HEK293 (cell line): ENCODE data around the gene BMPR2.

ENCODE experiments used
- CTCF ChIA-PET: fragments of 350-600 bp; formaldehyde crosslinking; extraction: SDS; loops from one replicate; lab custom pipeline; 2021; ENCODE audit warnings: antibody characterized with exemption; lab: Yijun Ruan, JAX
- POLR2A ChIA-PET: fragments of 300-600 bp; formaldehyde crosslinking; extraction: SDS; loops from one replicate; lab custom pipeline; 2020; ENCODE audit warnings: antibody characterized with exemption, inconsistent platforms; lab: Yijun Ruan, JAX
- H3K27ac ChIP-seq: fragments of 200-500 bp; sonication (Bioruptor generic); 2 replicates; pipeline ENCODE4 v1.5.1; 2014; ENCODE audit warnings: low read depth, low read length, control low read depth, inconsistent platforms; ENCODE audit errors: extremely low read depth
- H3K36me3 ChIP-seq, 2 experiments: fragments of 200-500 bp in 1 of 2; sonication (Bioruptor generic) in 1 of 2; 1 replicate in 1 of 2; 2 replicates in 1 of 2; pipeline ENCODE4 v1.5.1; 2014 to 2017; ENCODE audit warnings: inconsistent platforms in 2 of 2, low read length in 2 of 2; ENCODE audit not compliant: control insufficient read depth in 2 of 2, insufficient read depth in 1 of 2
- H3K4me1 ChIP-seq: fragments of 200-500 bp; sonication (Bioruptor generic); 2 replicates; pipeline ENCODE4 v1.5.1; 2014; ENCODE audit warnings: mild to moderate bottlenecking, low read length, inconsistent platforms; ENCODE audit not compliant: control insufficient read depth, insufficient read depth
- H3K4me3 ChIP-seq: 2 replicates; pipeline ENCODE4 v1.5.1; 2011; ENCODE audit warnings: low read depth, mild to moderate bottlenecking, control low read depth, low read length, moderate library complexity
- H3K9me3 ChIP-seq: fragments of 200-500 bp; sonication (Bioruptor generic); 2 replicates; pipeline ENCODE4 v1.5.1; 2014; ENCODE audit warnings: low read depth, low read length, inconsistent platforms; ENCODE audit not compliant: control insufficient read depth, insufficient read depth
- BCL11B ChIP-seq: fragments of 450-650 bp; formaldehyde crosslinking; IDR thresholded peaks from 2 replicates; pipeline ENCODE4 v1.5.1; 2016; ENCODE audit warnings: low read depth, missing biosample characterization, missing genetic modification characterization
- EGR2 ChIP-seq: fragments of 450-650 bp; formaldehyde crosslinking; IDR thresholded peaks from 2 replicates; pipeline ENCODE4 v1.5.1; 2016; ENCODE audit warnings: low read depth, missing biosample characterization, missing genetic modification characterization
- FEZF1 ChIP-seq: fragments of 450-650 bp; formaldehyde crosslinking; IDR thresholded peaks from 2 replicates; pipeline ENCODE4 v1.5.1; 2016; ENCODE audit warnings: missing biosample characterization, missing genetic modification characterization
- INSM2 ChIP-seq: fragments of 450-650 bp; formaldehyde crosslinking; IDR thresholded peaks from 2 replicates; pipeline ENCODE4 v1.5.1; 2016; ENCODE audit warnings: missing biosample characterization, missing genetic modification characterization
- KLF1 ChIP-seq: fragments of 450-650 bp; formaldehyde crosslinking; IDR thresholded peaks from 2 replicates; pipeline ENCODE4 v1.5.1; 2016; ENCODE audit warnings: missing biosample characterization, missing genetic modification characterization
- MZF1 ChIP-seq: fragments of 450-650 bp; formaldehyde crosslinking; IDR thresholded peaks from 2 replicates; pipeline ENCODE4 v1.5.1; 2017; ENCODE audit warnings: missing biosample characterization, missing genetic modification characterization, borderline replicate concordance
- OSR2 ChIP-seq: fragments of 450-650 bp; formaldehyde crosslinking; IDR thresholded peaks from 2 replicates; pipeline ENCODE4 v1.5.1; 2016; ENCODE audit warnings: missing biosample characterization, missing genetic modification characterization
- OVOL3 ChIP-seq: fragments of 450-650 bp; formaldehyde crosslinking; IDR thresholded peaks from 2 replicates; pipeline ENCODE4 v1.5.1; 2016; ENCODE audit warnings: missing biosample characterization, missing genetic modification characterization
- PRDM6 ChIP-seq: fragments of 450-650 bp; formaldehyde crosslinking; IDR thresholded peaks from 2 replicates; pipeline ENCODE4 v1.5.1; 2017; ENCODE audit warnings: missing biosample characterization, missing genetic modification characterization
- SP3 ChIP-seq: fragments of 450-650 bp; formaldehyde crosslinking; IDR thresholded peaks from 2 replicates; pipeline ENCODE4 v1.5.1; 2016; ENCODE audit warnings: missing biosample characterization, missing genetic modification characterization
- ZBTB1 ChIP-seq: fragments of 450-650 bp; formaldehyde crosslinking; IDR thresholded peaks from 2 replicates; pipeline ENCODE4 v1.5.1; 2016; ENCODE audit warnings: missing biosample characterization, missing genetic modification characterization
- ZBTB48 ChIP-seq: fragments of 450-650 bp; formaldehyde crosslinking; IDR thresholded peaks from 2 replicates; pipeline ENCODE4 v1.5.1; 2016; ENCODE audit warnings: missing biosample characterization, missing genetic modification characterization
- ZBTB7A ChIP-seq: fragments of 450-650 bp; formaldehyde crosslinking; IDR thresholded peaks from 2 replicates; pipeline ENCODE4 v1.5.1; 2016; ENCODE audit warnings: low read depth, missing biosample characterization, missing genetic modification characterization
- ZEB2 ChIP-seq: fragments of 450-650 bp; formaldehyde crosslinking; IDR thresholded peaks from 2 replicates; pipeline ENCODE4 v1.5.1; 2016; ENCODE audit warnings: missing biosample characterization, missing genetic modification characterization
- ZNF148 ChIP-seq: fragments of 450-650 bp; formaldehyde crosslinking; IDR thresholded peaks from 2 replicates; pipeline ENCODE4 v1.5.0; 2017; ENCODE audit warnings: missing biosample characterization, missing genetic modification characterization, borderline replicate concordance
- ZNF155 ChIP-seq: fragments of 450-650 bp; formaldehyde crosslinking; IDR thresholded peaks from 2 replicates; pipeline ENCODE4 v1.5.1; 2016; ENCODE audit warnings: missing biosample characterization, missing genetic modification characterization
- ZNF2 ChIP-seq: fragments of 450-650 bp; formaldehyde crosslinking; IDR thresholded peaks from 2 replicates; pipeline ENCODE4 v1.5.1; 2016; ENCODE audit warnings: missing biosample characterization, missing genetic modification characterization
- ZNF211 ChIP-seq: fragments of 450-650 bp; formaldehyde crosslinking; IDR thresholded peaks from 2 replicates; pipeline ENCODE4 v1.5.1; 2016; ENCODE audit warnings: low read depth, missing biosample characterization, missing genetic modification characterization
- ZNF280C ChIP-seq: fragments of 450-650 bp; formaldehyde crosslinking; IDR thresholded peaks from 2 replicates; pipeline ENCODE4 v1.5.1; 2016; ENCODE audit warnings: missing biosample characterization, missing genetic modification characterization
- ZNF366 ChIP-seq: fragments of 450-650 bp; formaldehyde crosslinking; conservative IDR thresholded peaks from 2 replicates; pipeline ENCODE4 v1.5.1; 2016; ENCODE audit warnings: missing biosample characterization, missing genetic modification characterization
- ZNF529 ChIP-seq: fragments of 450-650 bp; formaldehyde crosslinking; IDR thresholded peaks from 2 replicates; pipeline ENCODE4 v1.5.1; 2017; ENCODE audit warnings: missing genetic modification characterization, missing biosample characterization; ENCODE audit not compliant: insufficient replicate concordance
- ZNF600 ChIP-seq: fragments of 450-650 bp; formaldehyde crosslinking; IDR thresholded peaks from 2 replicates; pipeline ENCODE4 v1.5.1; 2016; ENCODE audit warnings: missing biosample characterization, missing genetic modification characterization
- ZNF843 ChIP-seq: fragments of 450-650 bp; formaldehyde crosslinking; IDR thresholded peaks from 2 replicates; pipeline ENCODE4 v1.5.1; 2016; ENCODE audit warnings: missing biosample characterization, missing genetic modification characterization
- ZSCAN4 ChIP-seq: fragments of 450-650 bp; formaldehyde crosslinking; IDR thresholded peaks from 2 replicates; pipeline ENCODE4 v1.5.1; 2017; ENCODE audit warnings: missing biosample characterization, missing genetic modification characterization

Gene BMPR2

GRCh38 chr2:202541137-202541536, 165.0 kb downstream of the BMPR2 start:
- peaks cover 16% of the 10 kb centered on the region for H3K4me1 ChIP-seq
- ChIA-PET POLR2A (no interaction called here), CTCF (no interaction called here)
- no peak overlapping the region for H3K4me3 ChIP-seq
- H3K9me3 ChIP-seq: no peaks in the 10 kb centered on the region
- no peak for TF ChIP-seq EGR2 (tag by site-specific recombination)
- 0 out of 2 replicates have a peak, but pooled peaks have one; percentile 23 for TF ChIP-seq ZEB2 (tag by site-specific recombination)
- no peak for TF ChIP-seq ZSCAN4 (tag by site-specific recombination)
- no peak for TF ChIP-seq SP3
- no peak for TF ChIP-seq ZNF366 (tag by site-specific recombination)
- no peak for TF ChIP-seq KLF1
- TF ChIP-seq PRDM6 (tag by site-specific recombination): peak; percentile 50; the same call in 1 of the 2 replicates
- TF ChIP-seq ZBTB1 (tag by site-specific recombination): no peak
- no peak for TF ChIP-seq ZNF2 (tag by site-specific recombination)
- no peak for TF ChIP-seq ZNF529 (tag by site-specific recombination)
- TF ChIP-seq ZNF155 (tag by site-specific recombination): no peak
- no peak for TF ChIP-seq ZNF843
- peak; percentile 81 for TF ChIP-seq FEZF1 (tag by site-specific recombination)
- H3K36me3 ChIP-seq: peaks cover 0 to 8% of the 10 kb centered on the region in 2 experiments; a peak in 1 of 3 replicates
- no peak overlapping the region for H3K27ac ChIP-seq

- POLR2A ChIA-PET: no interaction called here
- Histone ChIP-seq H3K36me3 (peaks cover 0 to 8% of the 10 kb centered on the region in 2 experiments; a peak in 1 of 3 replicates), H3K4me1 (peaks cover 17% of the 10 kb centered on the region), H3K9me3 (no peaks in the 10 kb centered on the region), H3K4me3 (no peak overlapping the region), H3K27ac (no peak overlapping the region)
- CTCF ChIA-PET: no interaction called here
- TF ChIP-seq FEZF1 (tag by site-specific recombination) (no peak), OVOL3 (no peak), BCL11B (tag by site-specific recombination) (no peak), ZBTB48 (no peak), ZNF600 (tag by site-specific recombination) (no peak), ZNF148 (tag by site-specific recombination) (no peak)
These were observed 166.0 kb downstream of the BMPR2 start for GRCh38 chr2:202542142-202542541.

- peaks cover 19% of the 10 kb centered on the region for H3K4me1 ChIP-seq
- H3K27ac ChIP-seq: no peak overlapping the region
- H3K9me3 ChIP-seq: no peaks in the 10 kb centered on the region
- H3K4me3 ChIP-seq: no peak overlapping the region
- CTCF ChIA-PET: interaction anchor here (0.6 kb wide), 1 partner anchor 9 kb away, joined by 4 read pairs; no protein-coding TSS in a partner anchor
- POLR2A ChIA-PET: no interaction called here
- peaks cover 0 to 8% of the 10 kb centered on the region in 2 experiments; a peak in 1 of 3 replicates for H3K36me3 ChIP-seq
- TF ChIP-seq ZBTB7A (tag by site-specific recombination) (no peak), ZNF280C (tag by site-specific recombination) (no peak), ZNF211 (tag by site-specific recombination) (no peak), INSM2 (tag by site-specific recombination) (no peak), MZF1 (tag by site-specific recombination) (no peak), OSR2 (no peak), ZEB2 (tag by site-specific recombination) (no peak)
These were observed 169.4 kb downstream of the BMPR2 start for GRCh38 chr2:202545523-202545922.
